NCI-H69 (cell line): ENCODE data around the gene APOM.

Experiments
- DNase-seq: peaks from one replicate; lab custom pipeline; 2025; lab: John Stamatoyannopoulos, UW

The APOM gene

DNA sequence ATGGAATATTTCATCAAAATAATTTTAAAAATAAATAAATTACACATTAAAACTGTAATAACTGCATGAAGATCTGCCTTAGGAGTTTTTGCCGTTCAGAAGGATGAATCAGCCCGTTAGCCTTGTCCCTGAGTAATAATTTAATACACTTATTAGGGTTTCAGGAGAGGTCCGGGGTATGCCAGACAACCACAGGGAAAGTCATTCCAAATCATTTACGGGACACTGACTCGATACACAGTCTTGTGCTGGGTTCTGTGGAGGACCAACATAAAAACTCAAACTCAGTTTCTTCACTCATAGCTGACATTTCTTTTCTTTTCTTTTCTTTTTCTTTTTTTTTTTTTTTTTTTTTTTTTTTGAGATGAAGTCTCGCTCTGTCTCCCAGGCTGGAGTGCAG lies 50.2 kb downstream of the APOM start:
- no peak for DNase-seq

DNA sequence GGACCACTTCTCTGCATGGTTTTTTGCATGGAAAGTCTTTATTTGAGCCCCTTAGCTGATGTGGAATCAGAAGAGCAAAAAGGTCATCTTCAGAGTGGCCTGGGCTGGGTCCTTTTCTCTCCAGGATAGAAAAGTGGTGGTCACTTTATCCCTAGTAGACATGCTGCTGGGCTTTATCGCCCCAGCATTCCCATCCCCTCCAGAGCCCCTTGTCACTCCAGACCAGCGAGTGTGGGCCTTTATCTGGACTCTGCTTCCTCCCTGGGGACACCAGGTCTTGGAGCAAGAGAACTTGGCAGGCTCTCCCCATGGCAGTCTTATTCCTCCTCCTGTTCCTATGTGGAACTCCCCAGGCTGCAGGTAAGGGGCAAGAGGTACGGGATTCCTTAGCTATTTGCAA lies 50.9 kb downstream of the APOM start, which contains the start of gene LY6G6F:
TSS of gene LY6G6F (plus strand) at position 268 of the 400 bp plus-strand sequence. CDS start at position 309, 41 bp downstream.
- DNase-seq = no peak

DNA sequence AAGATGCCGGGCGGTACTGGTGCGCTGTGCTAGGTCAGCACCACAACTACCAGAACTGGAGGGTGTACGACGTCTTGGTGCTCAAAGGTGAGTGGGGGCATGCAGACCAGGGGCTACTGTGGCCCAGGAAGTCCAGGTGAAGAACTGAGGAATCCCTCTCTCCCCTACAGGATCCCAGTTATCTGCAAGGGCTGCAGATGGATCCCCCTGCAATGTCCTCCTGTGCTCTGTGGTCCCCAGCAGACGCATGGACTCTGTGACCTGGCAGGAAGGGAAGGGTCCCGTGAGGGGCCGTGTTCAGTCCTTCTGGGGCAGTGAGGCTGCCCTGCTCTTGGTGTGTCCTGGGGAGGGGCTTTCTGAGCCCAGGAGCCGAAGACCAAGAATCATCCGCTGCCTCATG lies 52.0 kb downstream of the APOM start:
- no peak for DNase-seq
